GM12878 (cell line): Measurements from ENCODE around the gene ADM2. TPM values are rescaled to one million over a fixed set of nuclear protein-coding genes. Genes with fewer than 3 reads are reported as not detected.

Experiments used
- ATAC-seq: fragments of 200-7000 bp; cut with Tn5 transposase; 3 replicates; pipeline ENCODE4 v1.9.1; 2020; ENCODE audit warnings: mild to moderate bottlenecking, moderate library complexity
- BruUV-seq: library from RNA; stranded (reverse); fragments of 400-500 nt; replicated peaks from 2 replicates; lab custom pipeline; 2021; lab: Mats Ljungman, UMichigan
- CTCF ChIA-PET: fragments of 300-600 bp; sonication (Branson Sonifier 250); formaldehyde crosslinking; extraction: SDS; loops from one replicate; lab custom pipeline; 2021; ENCODE audit warnings: inconsistent platforms; lab: Yijun Ruan, JAX
- POLR2A ChIA-PET: fragments of 350-600 bp; formaldehyde crosslinking; extraction: SDS; loops from one replicate; lab custom pipeline; 2021; ENCODE audit warnings: inconsistent platforms; lab: Charles Lee
- RAD21 ChIA-PET: fragments of 300-600 bp; sonication (Branson Sonifier 250); formaldehyde crosslinking; loops from one replicate; lab custom pipeline; 2023; ENCODE audit warnings: antibody characterized with exemption; ENCODE audit not compliant: unreplicated experiment; lab: Charles Lee
- SMC1A ChIA-PET: fragments of 300-600 bp; sonication (Branson Sonifier 250); formaldehyde crosslinking; loops from one replicate; lab custom pipeline; 2023; ENCODE audit not compliant: unreplicated experiment, uncharacterized antibody; lab: Charles Lee
- DNase-seq: peaks from one replicate; pipeline ENCODE4 v3.0.0-alpha.2; 2011; ENCODE audit warnings: low read depth, low spot score
- FAIRE-seq: peaks from 3 replicates; lab custom pipeline; 2011; peaks lifted over from hg19 to GRCh38; lab: Jason Lieb, UNC
- H2AFZ ChIP-seq: 2 replicates; pipeline ENCODE4 v1.6.0; 2011; ENCODE audit warnings: low read depth, low read length, control low read depth; ENCODE audit not compliant: control insufficient read depth
- H3K27ac ChIP-seq: 2 replicates; pipeline ENCODE4 v1.5.1; 2011; ENCODE audit warnings: control low read depth; ENCODE audit not compliant: control insufficient read depth, insufficient read depth
- H3K27me3 ChIP-seq, 2 experiments: replicated peaks in 1 of 2; 2 replicates each; pipeline versions ENCODE4 v1.6.0 to v1.6.1; 2011; ENCODE audit warnings: low read length in 1 of 2; ENCODE audit not compliant: control insufficient read depth in 2 of 2, insufficient read depth in 2 of 2
- H3K36me3 ChIP-seq, 2 experiments: 2 replicates each; pipeline ENCODE4 v1.5.1; 2011; ENCODE audit warnings: low read length in 1 of 2; ENCODE audit not compliant: control insufficient read depth in 2 of 2, insufficient read depth in 2 of 2
- H3K4me1 ChIP-seq: 2 replicates; pipeline ENCODE4 v1.6.1; 2011; ENCODE audit warnings: mild to moderate bottlenecking, low read length, moderate library complexity, mixed read lengths; ENCODE audit not compliant: control insufficient read depth, insufficient read depth
- H3K4me2 ChIP-seq: 2 replicates; pipeline ENCODE4 v1.6.0; 2011; ENCODE audit warnings: control low read depth; ENCODE audit not compliant: control insufficient read depth, insufficient read depth
- H3K4me3 ChIP-seq: fragments of 200-600 bp; sonication (generic); 2 replicates; pipeline ENCODE4 v1.5.1; 2016
- H3K79me2 ChIP-seq: 2 replicates; pipeline ENCODE4 v1.6.0; 2011; ENCODE audit warnings: low read length; ENCODE audit not compliant: control insufficient read depth, insufficient read depth
- H3K9ac ChIP-seq: 2 replicates; pipeline ENCODE4 v1.8.0; 2011; ENCODE audit warnings: low read length, control low read depth, mixed read lengths; ENCODE audit not compliant: control insufficient read depth, insufficient read depth
- H3K9me3 ChIP-seq: replicated peaks from 3 replicates; pipeline ENCODE4 v1.5.1; 2011; ENCODE audit warnings: mild to moderate bottlenecking, low read length; ENCODE audit not compliant: control insufficient read depth, insufficient read depth
- H4K20me1 ChIP-seq: 2 replicates; pipeline ENCODE4 v1.6.0; 2011; ENCODE audit not compliant: control insufficient read depth, insufficient read depth
- ESRRA ChIP-seq: IDR thresholded peaks from 2 replicates; pipeline ENCODE4 v1.6.1; 2012; ENCODE audit warnings: mild to moderate bottlenecking, low read length, improper control_type of control experiment
- POLR2A ChIP-seq: IDR thresholded peaks from 2 replicates; pipeline ENCODE4 v1.6.1; 2011; ENCODE audit warnings: low read depth, mild to moderate bottlenecking, low read length
- SIN3A ChIP-seq: IDR thresholded peaks from 2 replicates; pipeline ENCODE4 v1.6.1; 2012; ENCODE audit warnings: low read depth, low read length, improper control_type of control experiment
- ZNF622 ChIP-seq: fragments of 450-650 bp; IDR thresholded peaks from 2 replicates; pipeline ENCODE4 v1.6.1; 2017; ENCODE audit warnings: mild to moderate bottlenecking, inconsistent platforms
- WGBS: methylation state at CpG from one replicate; pipeline ENCODE4 v1.1.6; 2016; ENCODE audit warnings: low lambda C conversion rate; ENCODE audit not compliant: insufficient replicate concordance, insufficient coverage; ENCODE audit errors: missing lambda C conversion rate; 5-methylcytosine and 5-hydroxymethylcytosine counted together
- in situ Hi-C: fragments of 300-500 bp; cut with MboI; formaldehyde crosslinking; loops from 9 replicates; pipeline ENCODE4 v1.14.3; 2018; ENCODE audit warnings: mixed read lengths
- intact Hi-C: fragments of 100-400 bp; cut with micrococcal nuclease; formaldehyde crosslinking; loops from one replicate; pipeline ENCODE4 v1.14.2; 2022; ENCODE audit not compliant: unreplicated experiment
- polyA plus RNA-seq, 11 experiments: library from polyadenylated mRNA; depleted of rRNA in 4 of 11; unstranded in 6 of 11; stranded (reverse) in 5 of 11; fragments of >200 nt; fragmentation: Nextera tagmentation in 4 of 11; fragmentation: Illumina TruSeq in 1 of 11; extraction: Ambion mirVana in 4 of 11; extraction: Trizol in 1 of 11; gene quantifications; 1 replicate in 1 of 11; 2 replicates in 10 of 11; pipeline versions ENCODE4 v1.2.1 to v1.2.3, GENCODE V29; 2011 to 2016; ENCODE audit warnings: inconsistent platforms in 2 of 11, missing spikeins in 2 of 11, low read depth in 1 of 11
- total RNA-seq, 4 experiments: library from RNA; depleted of rRNA in 3 of 4; stranded (reverse); fragments of >200 nt in 3 of 4; fragmentation: Illumina TruSeq in 1 of 4; extraction: Trizol in 1 of 4; gene quantifications; 2 replicates each; pipeline versions ENCODE4 v1.2.1 to v1.2.3, GENCODE V29; 2013 to 2021

ADM2 gene
- total and polyA plus RNA-seq, 10 of the 15 experiments (the other 5 are each of a cell fraction or from before 2014, with no cell fraction given) = 0.02 to 0.33 (median 0.12) TPM; not detected in 2

- ChIA-PET POLR2A (no interaction called here), SMC1A (no interaction called here), RAD21 (no interaction called here), CTCF (no interaction called here)
- H2AFZ ChIP-seq = no peak overlapping the region
- no peaks in the 10 kb centered on the region for H3K4me1 ChIP-seq
- H3K27ac ChIP-seq = no peak overlapping the region
- FAIRE-seq (no peak), ATAC-seq (no peak), DNase-seq (no peak)
- in situ Hi-C loops (no loop called here), intact Hi-C loops (no loop called here)
- no peaks in the 10 kb centered on the region for H4K20me1 ChIP-seq
- H3K27me3 ChIP-seq = no peaks in the 10 kb centered on the region
- H3K79me2 ChIP-seq = no peaks in the 10 kb centered on the region
- no peak overlapping the region for H3K9ac ChIP-seq
- no TSS peak for BruUV-seq
- H3K9me3 ChIP-seq = no peaks in the 10 kb centered on the region
- H3K4me3 ChIP-seq = no peak overlapping the region
- peaks cover 3 to 33% of the 10 kb centered on the region in 2 experiments; a peak in 3 of 4 replicates for H3K36me3 ChIP-seq
- 89% methylated on average over 32 of the region's 34 CpGs for WGBS
- H3K4me2 ChIP-seq = no peak overlapping the region
- TF ChIP-seq SIN3A (no peak), ESRRA (no peak)
Observed at GRCh38 chr22:50438305-50439275, 42.8 kb upstream of the ADM2 start.

GRCh38 chr22:50439314-50439870 is 42.0 kb upstream of the ADM2 start:
- DNase-seq = no peak
- ATAC-seq = no peak
- H3K27me3 ChIP-seq = no peaks in the 10 kb centered on the region
- no TSS peak for BruUV-seq
- H3K4me2 ChIP-seq = no peak overlapping the region
- SMC1A ChIA-PET = no interaction called here
- 73% methylated on average over 17 of the region's 17 CpGs for WGBS
- POLR2A ChIA-PET = no interaction called here
- H3K79me2 ChIP-seq = no peaks in the 10 kb centered on the region
- H4K20me1 ChIP-seq = no peaks in the 10 kb centered on the region
- H3K36me3 ChIP-seq = peaks cover 3 to 33% of the 10 kb centered on the region in 2 experiments; a peak in 3 of 4 replicates
- no peak overlapping the region for H2AFZ ChIP-seq
- in situ Hi-C loops (no loop called here), intact Hi-C loops (no loop called here)
- no peak overlapping the region for H3K27ac ChIP-seq
- no peak for FAIRE-seq
- TF ChIP-seq POLR2A (0 out of 2 replicates have a peak, but pooled peaks have one; percentile 18), ZNF622 (no peak)
- H3K9me3 ChIP-seq = no peaks in the 10 kb centered on the region
- no peak overlapping the region for H3K4me3 ChIP-seq
- H3K9ac ChIP-seq = no peak overlapping the region
- CTCF ChIA-PET = no interaction called here
- RAD21 ChIA-PET = no interaction called here
- H3K4me1 ChIP-seq = no peaks in the 10 kb centered on the region
